Epithelial cell of alveolus of lung (primary cell): ENCODE data around the gene LRRC4C. TPM values are rescaled to one million over a fixed set of nuclear protein-coding genes. Genes with fewer than 3 reads are reported as not detected.

Source experiments
- total RNA-seq: library from RNA; depleted of rRNA; stranded (reverse); fragments of >200 nt; gene quantifications from 2 replicates; pipeline ENCODE4 v1.2.1, GENCODE V29; 2015

The LRRC4C gene
- total RNA-seq, result 0.52 and 0.72 TPM in 2 replicates

DNA sequence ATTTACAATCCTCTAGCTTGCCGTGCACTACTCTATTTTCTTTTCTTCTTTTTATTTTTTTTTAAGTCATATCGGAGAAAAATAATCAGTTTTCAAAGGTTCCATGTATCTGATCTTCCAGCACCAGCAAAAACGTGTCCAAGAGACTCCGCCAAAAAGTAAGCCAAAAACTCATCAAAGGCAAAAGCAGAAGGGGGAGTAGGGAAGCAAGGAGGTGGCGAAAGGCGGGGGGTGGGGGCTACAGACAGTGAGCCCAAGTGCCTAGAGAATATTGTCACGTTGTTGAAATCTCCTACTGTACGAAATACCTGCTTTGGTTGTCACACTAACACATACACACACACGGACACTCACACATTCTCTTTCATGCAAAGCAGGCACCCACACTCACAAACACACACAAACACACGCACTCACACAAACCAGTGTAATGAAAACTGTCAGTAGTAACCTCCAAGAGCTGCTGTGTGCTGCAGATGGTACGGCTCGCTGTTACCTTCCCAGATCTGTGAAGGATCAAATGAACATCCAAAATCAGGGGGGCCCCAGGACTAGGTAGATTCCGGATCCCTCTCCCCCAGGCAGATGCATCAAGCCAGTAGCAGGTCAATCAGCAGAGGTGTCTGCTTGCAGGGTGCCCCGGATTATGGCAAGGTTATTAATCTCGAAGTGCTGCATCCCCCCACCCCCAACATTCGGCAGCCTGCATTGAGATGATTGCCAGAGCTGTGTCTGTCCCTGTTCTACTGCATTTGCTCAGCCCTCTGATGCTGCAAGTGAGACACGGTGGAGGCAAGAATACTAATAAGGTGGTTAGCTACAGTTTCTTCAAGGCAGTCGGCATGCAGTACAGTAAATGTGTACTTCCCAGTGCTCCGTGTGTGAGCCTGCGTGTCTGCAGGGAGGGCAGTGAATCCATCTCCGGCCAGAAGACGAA, at the start of gene LRRC4C:
Gene LRRC4C (minus strand): TSS at position 188 of the 937 bp plus-strand sequence.

